Thyroid gland (tissue), 4 donors: Measurements from ENCODE around the gene TGFBR3. TPM values are rescaled to one million over a fixed set of nuclear protein-coding genes. Genes with fewer than 3 reads are reported as not detected.

ENCODE experiments used
- DNase-seq, 2 donors: peaks; one replicate each; pipeline ENCODE4 v3.0.0-alpha.2; 2019
- H3K27ac ChIP-seq, 3 donors: fragments of 200-600 bp; sonication (generic); 1 replicate in 2 of 3; 2 replicates in 1 of 3; pipeline ENCODE4 v1.5.1; 2016 to 2019; ENCODE audit warnings: mild to moderate bottlenecking in 1 of 3, moderate library complexity in 1 of 3
- H3K27me3 ChIP-seq: fragments of 200-600 bp; sonication (generic); one replicate; pipeline ENCODE4 v1.5.1; 2019
- H3K36me3 ChIP-seq, 2 donors: fragments of 200-600 bp; sonication (generic); one replicate each; pipeline ENCODE4 v1.5.1; 2016 to 2019
- H3K4me1 ChIP-seq, 2 donors: fragments of 200-600 bp; sonication (generic); one replicate each; pipeline ENCODE4 v1.5.1; 2017 to 2019
- H3K4me3 ChIP-seq, 3 donors: fragments of 200-600 bp; sonication (generic); replicated peaks in 1 of 3; 1 replicate in 2 of 3; 2 replicates in 1 of 3; pipeline ENCODE4 v1.5.1; 2016; ENCODE audit warnings: mild to moderate bottlenecking in 1 of 3
- H3K9me3 ChIP-seq: fragments of 200-600 bp; sonication (generic); one replicate; pipeline ENCODE4 v1.5.1; 2017
- CTCF ChIP-seq, 6 experiments: fragments of 200-600 bp in 3 of 6; fragments of 450-650 bp in 3 of 6; sonication (generic) in 3 of 6; IDR thresholded peaks; one replicate each; pipeline ENCODE4 v1.5.1; 2016 to 2019; ENCODE audit warnings: antibody characterized with exemption in 6 of 6, mild to moderate bottlenecking in 2 of 6, inconsistent platforms in 1 of 6, moderate library complexity in 1 of 6
- POLR2A ChIP-seq, 2 donors: fragments of 450-650 bp; IDR thresholded peaks; one replicate each; pipeline ENCODE4 v1.6.1; 2017; ENCODE audit warnings: antibody characterized with exemption in 2 of 2, mild to moderate bottlenecking in 2 of 2, moderate library complexity in 1 of 2
- WGBS, 2 donors: methylation state at CpG; one replicate each; pipeline ENCODE4 v1.1.5; 2017; 5-methylcytosine and 5-hydroxymethylcytosine counted together
- intact Hi-C: fragments of 100-400 bp; cut with DNase I; formaldehyde crosslinking; loops from one replicate; pipeline ENCODE4 v1.15.1; 2023
- total RNA-seq, 4 donors: library from RNA; depleted of rRNA; stranded (reverse); fragments of >200 nt; gene quantifications; one replicate each; pipeline ENCODE4 v1.2.3, GENCODE V29; 2016

The TGFBR3 gene
- total RNA-seq, 4 donors from 2014 or later, result 37.2 to 223 (median 106) TPM

DNA sequence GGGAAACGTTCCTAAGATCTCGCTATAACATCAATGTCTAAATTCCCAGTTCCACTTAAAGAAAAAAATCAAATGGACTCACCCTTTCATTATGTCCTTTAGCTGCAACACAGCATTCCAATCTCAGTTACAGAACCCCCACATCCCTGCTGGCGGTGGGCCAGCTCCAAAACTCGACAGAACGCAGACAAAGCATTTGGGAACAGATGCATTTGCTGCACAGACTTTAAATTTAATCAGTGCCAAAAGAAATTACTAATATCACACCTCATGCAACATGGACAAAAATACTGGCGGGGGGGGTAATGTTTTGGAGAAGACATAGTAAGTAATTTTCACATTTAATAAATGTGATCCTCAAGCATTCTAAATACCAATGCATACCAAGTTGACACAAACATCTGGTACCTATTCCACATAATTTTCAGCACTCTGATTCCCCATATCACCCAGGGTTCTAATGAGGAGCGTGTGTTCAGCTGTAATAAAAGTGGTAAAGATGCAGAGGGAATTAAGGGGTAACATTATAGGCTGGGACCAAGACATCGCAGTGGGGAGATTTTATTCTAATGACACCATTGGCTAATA lies 79.7 kb downstream of the TGFBR3 start:
- DNase-seq, result no peak
- intact Hi-C loops, result no loop called here
- H3K9me3 ChIP-seq, result no peaks in the 10 kb centered on the region
- H3K36me3 ChIP-seq, result no peaks in the 10 kb centered on the region
- H3K4me1 ChIP-seq, result peaks cover 7 to 44% of the 10 kb centered on the region in 2 donors
- no peak for TF ChIP-seq POLR2A (IDR thresholded peaks at IDR 0.05)
- no peak for TF ChIP-seq CTCF (IDR thresholded peaks at IDR 0.05)
- no peak overlapping the region for H3K27ac ChIP-seq
- H3K27me3 ChIP-seq, result no peaks in the 10 kb centered on the region
- WGBS, 2 donors, result 58 to 77% methylated on average over 8 of the region's 8 CpGs
- no peak overlapping the region for H3K4me3 ChIP-seq

DNA sequence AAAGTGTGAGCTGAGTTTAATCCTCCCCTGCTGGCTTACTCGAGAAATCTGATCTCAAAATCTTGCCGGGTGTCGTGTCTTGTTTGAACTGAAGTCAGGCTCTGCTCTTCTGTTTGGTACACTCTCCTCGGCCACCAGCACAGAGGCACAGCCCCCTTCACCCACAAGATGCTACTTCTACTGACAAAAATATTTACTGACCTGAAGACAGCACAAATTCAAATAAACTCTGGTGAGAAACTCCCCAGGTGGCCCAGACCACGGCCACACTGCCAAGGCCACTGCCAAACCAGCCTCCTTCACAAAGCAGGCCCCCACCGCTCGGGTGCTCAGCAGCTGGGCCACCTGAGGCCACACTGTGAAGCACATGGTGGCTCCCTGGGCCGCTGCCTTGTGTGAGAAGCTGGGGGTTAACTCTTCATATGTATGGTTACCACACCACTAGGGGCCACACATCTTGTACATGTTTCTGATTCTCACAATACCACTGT lies 80.6 kb downstream of the TGFBR3 start:
- 82 to 83% methylated on average over 8 of the region's 8 CpGs for WGBS, 2 donors
- peaks cover 7 to 44% of the 10 kb centered on the region in 2 donors for H3K4me1 ChIP-seq
- H3K4me3 ChIP-seq, result no peak overlapping the region
- no peak overlapping the region for H3K27ac ChIP-seq
- H3K9me3 ChIP-seq, result no peaks in the 10 kb centered on the region
- TF ChIP-seq POLR2A (IDR thresholded peaks at IDR 0.05) (no peak), CTCF (IDR thresholded peaks at IDR 0.05) (no peak)
- H3K27me3 ChIP-seq, result no peaks in the 10 kb centered on the region
- no peaks in the 10 kb centered on the region for H3K36me3 ChIP-seq
- no peak for DNase-seq
- intact Hi-C loops, result no loop called here

DNA sequence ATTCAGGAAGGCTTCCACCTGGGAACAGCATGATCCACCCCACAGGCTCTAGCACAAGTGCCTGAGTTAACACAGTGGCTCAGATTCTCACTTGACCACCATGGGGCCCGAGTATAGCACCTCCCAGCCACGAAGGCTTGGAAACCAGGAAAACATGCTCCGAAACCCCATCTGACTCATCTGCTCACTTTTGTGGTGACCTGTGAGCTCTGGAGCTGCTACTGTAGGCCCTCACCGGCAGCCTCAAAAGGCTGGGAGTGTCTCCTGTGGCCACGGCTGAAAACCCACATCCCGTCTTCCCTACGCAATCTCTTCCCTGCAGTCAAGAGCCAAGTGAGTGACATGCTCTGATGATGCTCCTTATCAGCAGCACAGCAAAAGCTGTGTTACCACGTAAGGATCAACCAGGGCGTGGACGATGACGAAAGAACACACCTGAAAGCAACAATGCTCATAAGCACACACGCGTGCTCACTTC lies 81.4 kb downstream of the TGFBR3 start:
- Histone ChIP-seq H3K4me3 (no peak overlapping the region), H3K4me1 (peaks cover 7 to 44% of the 10 kb centered on the region in 2 donors), H3K36me3 (no peaks in the 10 kb centered on the region), H3K27ac (peak overlapping the region in 2 of 3 donors; percentile 18 to 27), H3K27me3 (no peaks in the 10 kb centered on the region), H3K9me3 (no peaks in the 10 kb centered on the region)
- DNase-seq, result no peak
- WGBS, 2 donors, result 91 to 96% methylated on average over 11 to 13 of the region's 13 CpGs
- intact Hi-C loops, result no loop called here
- no peak for TF ChIP-seq POLR2A (IDR thresholded peaks at IDR 0.05)
- TF ChIP-seq CTCF (IDR thresholded peaks at IDR 0.05), result no peak

GRCh38 chr1:91803847-91804545 lies 82.0 kb downstream of the TGFBR3 start:
- no peak overlapping the region for H3K4me3 ChIP-seq
- no peaks in the 10 kb centered on the region for H3K36me3 ChIP-seq
- intact Hi-C loops, result no loop called here
- DNase-seq, result no peak
- TF ChIP-seq POLR2A (IDR thresholded peaks at IDR 0.05), result no peak
- TF ChIP-seq CTCF (IDR thresholded peaks at IDR 0.05), result no peak
- 50 to 77% methylated on average over 6 of the region's 6 CpGs for WGBS, 2 donors
- peaks cover 7 to 47% of the 10 kb centered on the region in 2 donors for H3K4me1 ChIP-seq
- H3K9me3 ChIP-seq, result no peaks in the 10 kb centered on the region
- no peaks in the 10 kb centered on the region for H3K27me3 ChIP-seq
- H3K27ac ChIP-seq, result peak overlapping the region in 1 of 3 donors; percentile 27

DNA sequence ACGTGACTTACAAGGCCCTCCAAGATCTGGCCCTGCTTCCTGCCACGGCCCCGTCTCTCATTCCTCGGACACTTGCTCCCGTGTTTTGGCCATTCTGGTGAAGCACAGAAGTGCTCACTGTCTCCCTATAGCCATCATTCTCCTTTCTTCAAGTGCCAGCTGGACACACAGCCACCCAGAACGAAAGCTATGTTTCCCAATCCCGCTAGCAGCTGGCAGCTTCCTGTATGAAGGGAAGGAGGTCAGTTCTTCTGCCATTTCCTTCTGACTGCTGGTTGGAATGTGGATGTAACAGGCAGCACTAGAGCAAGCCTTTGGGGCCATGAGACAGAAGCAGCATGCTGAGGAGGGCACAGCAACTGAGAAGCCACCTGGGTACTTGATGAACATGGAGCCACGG lies 82.8 kb downstream of the TGFBR3 start:
- WGBS, 2 donors, result 83 to 85% methylated on average over 8 of the region's 8 CpGs
- no peak overlapping the region for H3K27ac ChIP-seq
- TF ChIP-seq CTCF (IDR thresholded peaks at IDR 0.05) (no peak), POLR2A (IDR thresholded peaks at IDR 0.05) (no peak)
- H3K36me3 ChIP-seq, result no peaks in the 10 kb centered on the region
- DNase-seq, result no peak
- peaks cover 7 to 54% of the 10 kb centered on the region in 2 donors for H3K4me1 ChIP-seq
- no peaks in the 10 kb centered on the region for H3K9me3 ChIP-seq
- no peaks in the 10 kb centered on the region for H3K27me3 ChIP-seq
- intact Hi-C loops, result no loop called here
- no peak overlapping the region for H3K4me3 ChIP-seq
